Measurements from ENCODE around the gene NTN1.

NTN1 gene

DNA sequence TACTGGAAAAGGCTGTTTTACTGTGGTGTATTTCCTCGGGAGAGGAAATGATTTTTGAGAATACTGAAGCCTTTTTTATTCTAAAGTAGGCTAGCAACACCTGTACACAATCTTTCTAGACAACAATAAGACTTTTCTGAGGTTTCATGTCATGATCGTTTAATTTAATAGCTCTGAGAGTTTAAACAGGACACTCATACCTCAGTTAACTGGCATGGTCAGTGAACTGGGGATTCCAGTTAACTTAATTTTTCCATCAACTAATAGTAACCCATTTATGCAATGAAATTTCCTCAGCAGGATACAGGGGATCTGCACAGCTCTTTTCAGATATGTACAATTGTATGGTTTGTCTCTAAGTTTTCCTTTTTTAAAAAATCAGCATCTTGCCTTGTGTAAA, 262.6 kb downstream of the NTN1 start:
- H3K4me3 ChIP-seq (ENCODE audit: low read depth, low read length): no peak overlapping the region
- TF ChIP-seq, protein P1, sequence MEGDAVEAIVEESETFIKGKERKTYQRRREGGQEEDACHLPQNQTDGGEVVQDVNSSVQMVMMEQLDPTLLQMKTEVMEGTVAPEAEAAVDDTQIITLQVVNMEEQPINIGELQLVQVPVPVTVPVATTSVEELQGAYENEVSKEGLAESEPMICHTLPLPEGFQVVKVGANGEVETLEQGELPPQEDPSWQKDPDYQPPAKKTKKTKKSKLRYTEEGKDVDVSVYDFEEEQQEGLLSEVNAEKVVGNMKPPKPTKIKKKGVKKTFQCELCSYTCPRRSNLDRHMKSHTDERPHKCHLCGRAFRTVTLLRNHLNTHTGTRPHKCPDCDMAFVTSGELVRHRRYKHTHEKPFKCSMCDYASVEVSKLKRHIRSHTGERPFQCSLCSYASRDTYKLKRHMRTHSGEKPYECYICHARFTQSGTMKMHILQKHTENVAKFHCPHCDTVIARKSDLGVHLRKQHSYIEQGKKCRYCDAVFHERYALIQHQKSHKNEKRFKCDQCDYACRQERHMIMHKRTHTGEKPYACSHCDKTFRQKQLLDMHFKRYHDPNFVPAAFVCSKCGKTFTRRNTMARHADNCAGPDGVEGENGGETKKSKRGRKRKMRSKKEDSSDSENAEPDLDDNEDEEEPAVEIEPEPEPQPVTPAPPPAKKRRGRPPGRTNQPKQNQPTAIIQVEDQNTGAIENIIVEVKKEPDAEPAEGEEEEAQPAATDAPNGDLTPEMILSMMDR (IDR thresholded peaks at IDR 0.05; ENCODE audit: borderline replicate concordance, insufficient read depth, low read depth, low read length): no peak

DNA sequence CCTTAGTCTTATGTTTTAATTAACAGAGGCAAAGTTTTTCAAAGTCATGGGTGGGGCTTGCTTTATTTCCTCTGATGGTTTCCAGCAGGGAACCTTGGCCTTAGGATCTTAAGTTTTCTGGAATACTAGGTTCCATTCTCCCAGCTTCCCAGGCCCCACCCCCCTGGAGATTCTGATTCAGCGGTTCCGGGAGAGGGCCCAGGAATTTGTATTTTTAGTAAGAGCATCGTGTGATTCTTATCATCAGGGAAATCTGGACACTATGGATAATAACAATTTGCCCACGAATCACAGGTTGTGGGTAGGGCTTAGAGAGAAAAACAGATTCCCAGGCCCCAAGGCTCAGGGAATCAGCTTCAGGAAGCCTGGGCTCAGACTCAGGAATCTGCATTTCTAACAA, 263.6 kb downstream of the NTN1 start:
- TF ChIP-seq, protein P1 (IDR thresholded peaks at IDR 0.05; ENCODE audit: borderline replicate concordance, insufficient read depth, low read depth, low read length): no peak
- no peak overlapping the region for H3K4me3 ChIP-seq (ENCODE audit: low read depth, low read length)

DNA sequence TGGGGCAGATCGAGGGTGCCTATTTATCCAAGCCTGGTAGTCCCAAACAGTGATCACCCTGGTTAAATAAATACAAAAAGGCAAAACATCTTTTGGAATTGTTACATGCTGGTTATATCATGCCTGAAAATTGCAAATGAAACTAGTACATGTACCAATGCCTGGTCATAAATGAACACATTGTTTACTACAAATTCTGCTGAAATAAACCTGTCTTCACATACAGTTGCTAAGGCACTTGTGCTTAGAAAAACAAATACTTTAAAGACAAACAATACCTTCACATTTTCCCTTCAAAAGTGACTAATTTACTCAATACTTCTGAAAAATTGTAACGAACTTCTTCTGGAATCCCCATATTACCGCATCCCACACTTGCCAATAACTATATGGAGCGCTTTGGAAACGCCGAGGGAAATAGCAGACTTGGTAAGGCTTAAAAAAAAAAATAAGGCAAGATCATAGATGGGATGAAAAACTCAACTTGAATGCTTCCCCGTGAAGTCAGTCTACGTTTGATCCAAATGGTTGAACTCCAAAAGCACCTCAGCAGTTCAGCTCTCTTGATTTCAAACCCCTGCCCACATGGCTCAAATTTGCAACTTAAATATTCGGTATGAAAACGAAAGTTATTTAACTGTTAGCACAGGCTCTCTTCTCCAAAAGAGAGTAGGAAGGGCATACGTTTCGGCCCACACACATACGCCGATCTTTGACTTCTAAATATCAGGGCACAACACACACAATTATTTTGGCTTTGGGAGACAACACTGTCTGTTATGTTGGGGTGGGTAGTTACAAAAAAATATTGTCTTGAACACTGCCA, 264.5 kb downstream of the NTN1 start:
- H3K4me3 ChIP-seq (ENCODE audit: low read depth, low read length): no peak overlapping the region
- TF ChIP-seq, protein P1 (IDR thresholded peaks at IDR 0.05; ENCODE audit: borderline replicate concordance, insufficient read depth, low read depth, low read length): no peak

DNA sequence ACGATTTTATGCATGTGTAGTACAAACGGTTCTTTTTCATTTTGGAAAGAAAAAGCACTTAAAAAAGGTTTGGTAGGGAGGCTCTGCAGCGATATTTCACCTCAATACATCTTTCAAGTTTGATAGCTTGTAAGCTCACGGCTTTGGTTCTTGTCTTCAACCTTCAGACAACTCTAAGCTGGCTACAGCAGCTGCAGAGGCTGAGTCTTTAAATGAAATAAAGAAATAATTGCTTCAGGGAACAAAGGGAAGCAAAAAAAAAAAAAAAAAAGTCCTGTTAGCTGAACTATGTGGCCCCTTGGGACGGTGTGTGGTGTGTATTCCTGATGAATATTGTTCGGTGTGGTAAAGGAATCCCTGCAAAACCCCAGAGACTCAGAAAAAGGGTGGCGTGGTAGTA, 265.1 kb downstream of the NTN1 start:
- TF ChIP-seq, protein P1 (IDR thresholded peaks at IDR 0.05; ENCODE audit: borderline replicate concordance, insufficient read depth, low read depth, low read length): no peak
- H3K4me3 ChIP-seq (ENCODE audit: low read depth, low read length): no peak overlapping the region

DNA sequence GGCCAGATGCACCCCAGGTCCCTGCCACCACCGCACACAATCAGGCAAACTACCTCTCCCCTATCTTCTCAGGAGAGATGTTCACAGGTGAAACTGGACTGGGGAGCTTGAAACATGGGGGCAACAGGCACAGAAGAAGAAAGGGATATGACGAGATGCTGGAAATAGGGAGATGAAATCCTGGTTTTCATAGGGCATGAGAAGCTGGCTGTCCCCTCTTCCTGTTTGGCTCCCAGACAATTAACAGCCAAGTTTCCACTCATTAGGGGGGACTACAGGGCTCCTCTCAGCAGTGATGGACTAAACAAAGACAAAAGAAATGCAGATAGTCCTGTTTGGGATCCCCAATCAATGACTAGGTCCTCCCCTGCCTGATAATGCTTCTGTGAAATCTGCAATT, 266.0 kb downstream of the NTN1 start:
- no peak overlapping the region for H3K4me3 ChIP-seq (ENCODE audit: low read depth, low read length)
- TF ChIP-seq, protein P1 (IDR thresholded peaks at IDR 0.05; ENCODE audit: borderline replicate concordance, insufficient read depth, low read depth, low read length): no peak

DNA sequence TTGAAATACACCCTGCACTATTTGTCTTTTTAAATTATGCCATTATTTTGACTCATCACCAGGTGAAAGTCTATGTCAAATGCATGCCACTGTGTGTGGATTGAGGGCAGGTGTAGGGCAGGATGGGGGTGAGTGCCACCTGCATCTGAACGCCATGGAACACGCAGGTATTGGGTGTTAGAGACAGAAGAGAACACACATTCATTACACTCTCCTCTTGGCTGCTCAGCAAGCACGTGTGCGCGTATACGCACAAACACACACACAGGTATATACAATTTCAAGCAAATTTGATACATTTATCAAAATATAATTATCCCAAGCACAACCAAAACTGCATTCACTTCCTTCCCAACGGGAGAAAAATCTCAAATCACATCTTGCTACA, 268.9 kb downstream of the NTN1 start:
- H3K4me3 ChIP-seq (ENCODE audit: low read depth, low read length): no peak overlapping the region
- TF ChIP-seq, protein P1 (IDR thresholded peaks at IDR 0.05; ENCODE audit: borderline replicate concordance, insufficient read depth, low read depth, low read length): no peak

DNA sequence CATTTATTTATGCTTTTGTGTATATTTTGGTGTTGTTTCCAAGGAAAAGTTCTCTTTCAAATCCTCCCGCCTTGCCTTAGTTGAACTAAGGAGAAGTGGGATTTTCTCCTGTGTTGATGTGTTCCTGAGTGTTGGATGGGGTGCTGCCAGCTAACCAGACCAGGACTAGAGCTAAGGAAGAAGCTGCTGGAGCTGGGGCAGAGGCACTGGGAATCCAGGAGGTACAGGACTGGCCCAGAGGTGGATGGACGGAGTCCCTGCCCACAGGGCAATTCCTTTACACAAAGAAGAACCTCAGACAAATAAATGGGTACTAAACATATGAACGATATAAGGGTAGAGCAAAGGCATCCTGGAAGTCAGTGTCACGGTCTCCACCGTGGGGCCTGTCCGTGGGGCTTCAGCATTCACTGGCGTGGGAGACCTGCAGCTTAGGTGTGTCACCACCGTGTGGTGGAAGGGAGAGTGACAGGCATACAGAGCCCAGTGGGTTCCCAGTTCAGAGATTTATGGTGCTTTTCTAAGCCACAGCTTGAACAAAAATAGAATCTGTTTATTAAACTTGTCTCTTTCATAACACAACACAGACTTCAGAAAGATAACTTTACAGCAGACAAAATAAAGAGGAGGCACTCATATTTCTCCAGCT, 270.7 kb downstream of the NTN1 start:
- TF ChIP-seq, protein P1 (IDR thresholded peaks at IDR 0.05; ENCODE audit: borderline replicate concordance, insufficient read depth, low read depth, low read length): peak; percentile 85
- H3K4me3 ChIP-seq (ENCODE audit: low read depth, low read length): no peak overlapping the region

Data from GM12875 (cell line).